H1 (cell line): ENCODE measurements around the gene LTBP1. TPM values are rescaled to one million over a fixed set of nuclear protein-coding genes. Genes with fewer than 3 reads are reported as not detected.

ENCODE experiments used
- ATF3 ChIP-seq: IDR thresholded peaks from 2 replicates; pipeline ENCODE4 v1.6.1; 2011; ENCODE audit warnings: low read depth, mild to moderate bottlenecking, low read length; ENCODE audit not compliant: insufficient read depth
- CBX8 ChIP-seq: fragments of 300-800, 300-1000 bp; sonication (generic); IDR thresholded peaks from 2 replicates; pipeline ENCODE4 v1.7.1; 2016; ENCODE audit warnings: low read depth, low read length, borderline replicate concordance
- CHD7 ChIP-seq: fragments of 300-600 bp; sonication (generic); IDR thresholded peaks from 2 replicates; pipeline ENCODE4 v1.7.1; 2012; ENCODE audit warnings: low read length, moderate library complexity, mild to moderate bottlenecking, inconsistent platforms; ENCODE audit not compliant: insufficient replicate concordance
- EZH2 ChIP-seq: fragments of 200-600 bp; sonication (generic); IDR thresholded peaks from 2 replicates; pipeline ENCODE4 v1.7.1; 2012; ENCODE audit warnings: low read depth, mild to moderate bottlenecking, moderate library complexity, low read length, inconsistent platforms; ENCODE audit not compliant: severe bottlenecking
- GABPA ChIP-seq: IDR thresholded peaks from 2 replicates; pipeline ENCODE4 v1.6.1; 2011; ENCODE audit warnings: mild to moderate bottlenecking, low read length, moderate library complexity, borderline replicate concordance; ENCODE audit not compliant: insufficient read depth
- JUN ChIP-seq: IDR thresholded peaks from 2 replicates; pipeline ENCODE4 v1.6.1; 2011; ENCODE audit warnings: low read depth, mild to moderate bottlenecking, improper control_type of control experiment, low read length
- POLR2AphosphoS5 ChIP-seq: IDR thresholded peaks from 2 replicates; pipeline ENCODE4 v1.6.1; 2011; ENCODE audit warnings: low read depth, low read length
- POU5F1 ChIP-seq: IDR thresholded peaks from 2 replicates; pipeline ENCODE4 v1.6.1; 2011; ENCODE audit warnings: low read depth, mild to moderate bottlenecking, low read length, moderate library complexity
- SIN3A ChIP-seq, 2 experiments: IDR thresholded peaks in 1 of 2; conservative IDR thresholded peaks in 1 of 2; 2 replicates each; pipeline ENCODE4 v1.6.1; 2011 to 2012; ENCODE audit warnings: low read length in 2 of 2, improper control_type of control experiment in 1 of 2, low read depth in 1 of 2, mild to moderate bottlenecking in 1 of 2
- SIX5 ChIP-seq: IDR thresholded peaks from 2 replicates; pipeline ENCODE4 v1.6.1; 2011; ENCODE audit warnings: mild to moderate bottlenecking, low read depth, low read length
- SP2 ChIP-seq: IDR thresholded peaks from 2 replicates; pipeline ENCODE4 v1.6.1; 2012; ENCODE audit warnings: mild to moderate bottlenecking, low read length, inconsistent platforms
- YY1 ChIP-seq: IDR thresholded peaks from 2 replicates; pipeline ENCODE4 v1.6.1; 2011; ENCODE audit warnings: low read depth, mild to moderate bottlenecking, low read length
- polyA plus RNA-seq, 7 experiments: library from polyadenylated mRNA; depleted of rRNA in 3 of 7; stranded (reverse) in 5 of 7; unstranded in 2 of 7; fragments of >200 nt in 5 of 7; fragments of 200-250 nt in 2 of 7; gene quantifications; 1 replicate in 5 of 7; 2 replicates in 1 of 7; 4 replicates in 1 of 7; pipeline versions ENCODE4 v1.2.1 to v1.2.3, GENCODE V29; 2011 to 2013; ENCODE audit warnings: missing spikeins in 2 of 7, mixed read lengths in 2 of 7
- total RNA-seq: library from RNA; stranded (reverse); fragmentation: NEBNext Ultra II Directional; extraction: Animal tissue kit (Norgen Biotek cat#: 25700); gene quantifications from 2 replicates; pipeline ENCODE4 v1.2.1, GENCODE V29; 2021

LTBP1 gene
- total and polyA plus RNA-seq, 2 of the 8 experiments (the other 6 are each of a cell fraction or from before 2014, with no cell fraction given): 15.4 to 24.7 TPM

- TF ChIP-seq CHD7 (no peak), CBX8 (no peak), SP2 (no peak), JUN (no peak), ATF3 (no peak), SIN3A (conservative IDR thresholded peaks at IDR 0.05 in 1 of 2, IDR thresholded peaks at IDR 0.05 in 1 of 2; ENCODE audit: low read depth in 1 of 2, low read length in 2 of 2) (no peak), POU5F1 (no peak), YY1 (no peak), POLR2AphosphoS5 (no peak), GABPA (no peak), EZH2 (no peak), SIX5 (no peak)
- TF ChIP-seq, all 59 proteins: peak for 0
Measured at GRCh38 chr2:32918774-32919173, 28.0 kb upstream of the LTBP1 start (continued).
